ENCODE data around the gene NCR2. TPM values are rescaled to one million over a fixed set of nuclear protein-coding genes. Genes with fewer than 3 reads are reported as not detected.

NCR2 gene
- polyA plus RNA-seq, 1 of the 3 experiments (the other 2 are of a cell fraction) = not detected

DNA sequence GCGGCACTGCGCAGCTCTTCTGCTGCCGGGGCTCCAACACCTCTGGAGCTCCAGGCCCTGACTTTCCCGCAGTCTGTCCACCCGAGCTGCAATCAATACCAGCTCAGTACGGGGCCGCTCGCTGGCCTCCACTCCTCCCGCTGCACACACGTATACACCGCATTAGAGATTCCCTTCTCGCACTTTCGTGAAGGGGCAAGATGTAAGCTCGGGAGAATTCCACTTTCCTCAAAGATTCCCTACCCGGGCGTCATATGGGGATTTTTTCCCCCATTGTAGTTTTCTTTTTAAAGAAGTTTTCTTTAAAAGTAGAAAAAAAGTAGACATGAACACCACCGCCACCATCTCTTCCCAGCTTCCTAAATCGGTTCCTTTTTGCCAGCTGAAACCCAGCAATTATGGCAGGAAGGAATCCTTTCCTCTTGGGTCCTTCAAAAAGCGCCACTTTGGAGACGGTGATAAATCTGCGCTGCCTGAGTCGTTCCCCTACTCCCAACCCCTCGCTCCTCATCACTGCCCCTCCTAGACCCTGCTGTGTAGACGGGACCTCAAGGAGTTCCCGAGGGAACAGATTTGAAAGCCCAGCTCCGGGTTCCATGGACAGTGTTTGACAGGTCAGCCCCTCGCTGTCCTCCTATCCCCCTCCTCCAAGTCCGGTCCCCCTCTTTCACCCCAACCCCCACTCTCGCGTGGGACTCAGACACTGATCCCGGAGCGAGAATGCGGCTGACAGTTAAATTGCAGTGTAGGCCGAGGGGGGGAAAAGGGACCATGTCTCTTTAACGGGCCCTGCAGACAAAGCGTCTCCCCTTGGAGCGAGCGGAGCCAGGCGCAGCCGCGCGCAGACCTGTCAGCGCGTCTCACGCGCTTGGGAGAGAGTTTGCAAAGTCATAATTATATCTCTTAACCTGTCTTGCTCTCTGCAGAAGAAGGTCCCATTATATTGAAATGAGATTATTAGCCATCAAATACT lies 39.5 kb downstream of the NCR2 start (continued):
- no peak for TF ChIP-seq MXI1 (IDR thresholded peaks at IDR 0.05; ENCODE audit: low read depth, low read length)

DNA sequence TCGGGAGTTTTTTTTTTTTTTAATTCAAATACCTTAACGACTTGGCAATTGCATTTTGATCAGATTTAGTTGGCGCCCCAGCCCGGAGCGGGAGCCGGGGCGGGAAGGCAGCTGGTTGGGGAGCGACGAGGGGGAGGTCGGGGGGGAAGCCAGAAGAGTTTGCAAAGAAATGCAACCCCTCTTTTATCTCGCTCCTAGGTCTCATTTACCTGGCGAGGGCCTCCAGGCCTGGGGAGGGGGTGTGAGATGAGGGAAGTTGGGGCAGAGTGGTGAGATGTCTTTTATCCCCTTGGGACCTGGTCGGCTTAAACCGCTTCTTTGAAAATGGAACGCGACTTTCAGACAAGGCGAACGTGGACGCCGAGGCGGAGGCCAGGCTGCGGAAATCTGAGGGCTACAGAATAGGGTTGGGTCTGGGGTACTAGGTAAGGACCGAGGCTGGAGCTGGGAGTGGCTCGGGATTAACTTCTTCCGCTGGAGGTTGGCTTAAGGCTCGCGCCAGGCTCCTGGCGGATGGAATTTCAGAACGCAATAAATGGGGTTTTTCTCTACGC lies 40.3 kb downstream of the NCR2 start:
- Histone ChIP-seq H3K9me3 (no peaks in the 10 kb centered on the region), H3K9ac (no peak overlapping the region), H3K4me1 (ENCODE audit: control insufficient read depth in 1 of 2, insufficient read depth in 2 of 2, low read depth in 1 of 2, low read length in 1 of 2) (peaks cover 2 to 3% of the 10 kb centered on the region in 2 experiments; a peak in 1 of 4 replicates), H2AFZ (ENCODE audit: low read depth) (no peak overlapping the region), H3K4me3 (ENCODE audit: low read depth in 2 of 2, low read length in 1 of 2) (no peak overlapping the region), H4K20me1 (ENCODE audit: insufficient read depth) (no peaks in the 10 kb centered on the region), H3F3A (replicated peaks; ENCODE audit: insufficient read depth) (peaks cover 3% of the 10 kb centered on the region), H3K36me3 (replicated peaks in 1 of 2; ENCODE audit: control insufficient read depth in 1 of 2, insufficient read depth in 2 of 2, low read length in 1 of 2) (no peaks in the 10 kb centered on the region), H3K27me3 (ENCODE audit: insufficient read depth) (peaks cover 79% of the 10 kb centered on the region), H3K27ac (ENCODE audit: low read depth in 2 of 2, low read length in 1 of 2) (no peak overlapping the region), H3K4me2 (no peak overlapping the region), H3K79me2 (ENCODE audit: insufficient read depth) (no peaks in the 10 kb centered on the region), H3K9me2 (no peaks in the 10 kb centered on the region)
- CTCF ChIA-PET = interaction anchor here (1.5 to 12.1 kb wide), 3 partner anchors 8 to 308 kb away, joined by 3 to 285 read pairs (median 5); no protein-coding TSS in a partner anchor
- no peak for DNase-seq
- WGBS (ENCODE audit: low lambda C conversion rate) = 17% methylated on average over 28 of the region's 30 CpGs
- POLR2A ChIA-PET = no interaction called here
- TF ChIP-seq SIN3A (IDR thresholded peaks at IDR 0.05; ENCODE audit: borderline replicate concordance, low read depth, low read length) = no peak
- no peak for TF ChIP-seq SMC3 (IDR thresholded peaks at IDR 0.05; ENCODE audit: low read depth, low read length)
- TF ChIP-seq RCOR1 (IDR thresholded peaks at IDR 0.05; ENCODE audit: low read length) = no peak

DNA sequence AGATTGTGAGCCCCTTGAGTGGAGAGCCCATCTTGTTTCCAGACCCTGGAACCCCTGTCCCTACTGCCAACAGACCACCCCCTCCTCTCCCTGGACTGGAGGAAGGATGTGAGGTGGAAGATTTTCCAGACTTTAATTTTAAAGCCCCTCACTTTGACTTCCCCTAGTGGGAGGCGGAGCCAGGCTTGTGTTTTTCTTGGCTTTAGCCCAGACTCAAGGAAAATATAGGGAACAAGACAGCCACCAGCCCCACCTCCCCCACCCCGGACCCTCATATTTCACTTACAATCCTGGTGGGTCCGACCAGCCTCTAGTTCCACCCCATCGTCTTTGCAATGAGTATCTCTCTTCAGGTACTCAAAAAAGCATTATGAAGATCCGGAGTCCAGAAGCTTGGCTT lies 40.8 kb downstream of the NCR2 start:
- no peak overlapping the region for H2AFZ ChIP-seq (ENCODE audit: low read depth)
- peaks cover 77% of the 10 kb centered on the region for H3K27me3 ChIP-seq (ENCODE audit: insufficient read depth)
- peaks cover 3% of the 10 kb centered on the region for H3F3A ChIP-seq (replicated peaks; ENCODE audit: insufficient read depth)
- TF ChIP-seq, protein P1, sequence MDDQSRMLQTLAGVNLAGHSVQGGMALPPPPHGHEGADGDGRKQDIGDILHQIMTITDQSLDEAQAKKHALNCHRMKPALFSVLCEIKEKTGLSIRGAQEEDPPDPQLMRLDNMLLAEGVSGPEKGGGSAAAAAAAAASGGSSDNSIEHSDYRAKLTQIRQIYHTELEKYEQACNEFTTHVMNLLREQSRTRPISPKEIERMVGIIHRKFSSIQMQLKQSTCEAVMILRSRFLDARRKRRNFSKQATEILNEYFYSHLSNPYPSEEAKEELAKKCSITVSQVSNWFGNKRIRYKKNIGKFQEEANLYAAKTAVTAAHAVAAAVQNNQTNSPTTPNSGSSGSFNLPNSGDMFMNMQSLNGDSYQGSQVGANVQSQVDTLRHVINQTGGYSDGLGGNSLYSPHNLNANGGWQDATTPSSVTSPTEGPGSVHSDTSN (IDR thresholded peaks at IDR 0.05) = no peak
- TF ChIP-seq GATA2 (CRISPR knock-in tag; IDR thresholded peaks at IDR 0.05) (no peak), TAF1 (IDR thresholded peaks at IDR 0.05; ENCODE audit: borderline replicate concordance, low read depth, low read length) (no peak), FOXJ3 (CRISPR knock-in tag; IDR thresholded peaks at IDR 0.05) (no peak), NRF1 (IDR thresholded peaks at IDR 0.05; ENCODE audit: low read depth, low read length) (no peak), CHD2 (IDR thresholded peaks at IDR 0.05; ENCODE audit: low read length, partially characterized antibody) (no peak)
- TF ChIP-seq, protein P2, sequence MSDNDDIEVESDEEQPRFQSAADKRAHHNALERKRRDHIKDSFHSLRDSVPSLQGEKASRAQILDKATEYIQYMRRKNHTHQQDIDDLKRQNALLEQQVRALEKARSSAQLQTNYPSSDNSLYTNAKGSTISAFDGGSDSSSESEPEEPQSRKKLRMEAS (IDR thresholded peaks at IDR 0.05; ENCODE audit: low read depth) = no peak
- TF ChIP-seq, protein P3, sequence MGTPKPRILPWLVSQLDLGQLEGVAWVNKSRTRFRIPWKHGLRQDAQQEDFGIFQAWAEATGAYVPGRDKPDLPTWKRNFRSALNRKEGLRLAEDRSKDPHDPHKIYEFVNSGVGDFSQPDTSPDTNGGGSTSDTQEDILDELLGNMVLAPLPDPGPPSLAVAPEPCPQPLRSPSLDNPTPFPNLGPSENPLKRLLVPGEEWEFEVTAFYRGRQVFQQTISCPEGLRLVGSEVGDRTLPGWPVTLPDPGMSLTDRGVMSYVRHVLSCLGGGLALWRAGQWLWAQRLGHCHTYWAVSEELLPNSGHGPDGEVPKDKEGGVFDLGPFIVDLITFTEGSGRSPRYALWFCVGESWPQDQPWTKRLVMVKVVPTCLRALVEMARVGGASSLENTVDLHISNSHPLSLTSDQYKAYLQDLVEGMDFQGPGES (IDR thresholded peaks at IDR 0.05; ENCODE audit: low read depth, low read length) = no peak
- H3K4me3 ChIP-seq (ENCODE audit: low read depth in 2 of 2, low read length in 1 of 2) = no peak overlapping the region
- no peak overlapping the region for H3K27ac ChIP-seq (ENCODE audit: low read depth in 2 of 2, low read length in 1 of 2)
- no peak overlapping the region for H3K4me2 ChIP-seq
- H4K20me1 ChIP-seq (ENCODE audit: insufficient read depth) = no peaks in the 10 kb centered on the region
- no peaks in the 10 kb centered on the region for H3K79me2 ChIP-seq (ENCODE audit: insufficient read depth)
- ChIA-PET POLR2A (no interaction called here), CTCF (interaction anchor here (1.0 to 12.1 kb wide), 4 partner anchors 8 to 308 kb away, joined by 3 to 285 read pairs (median 4); no protein-coding TSS in a partner anchor)
- WGBS (ENCODE audit: low lambda C conversion rate) = 11% methylated on average over 5 of the region's 5 CpGs
- no peaks in the 10 kb centered on the region for H3K36me3 ChIP-seq (replicated peaks in 1 of 2; ENCODE audit: control insufficient read depth in 1 of 2, insufficient read depth in 2 of 2, low read length in 1 of 2)
- H3K9me3 ChIP-seq = no peaks in the 10 kb centered on the region
- H3K9ac ChIP-seq = no peak overlapping the region
- peaks cover 2 to 3% of the 10 kb centered on the region in 2 experiments; a peak in 1 of 4 replicates for H3K4me1 ChIP-seq (ENCODE audit: control insufficient read depth in 1 of 2, insufficient read depth in 2 of 2, low read depth in 1 of 2, low read length in 1 of 2)
- no peaks in the 10 kb centered on the region for H3K9me2 ChIP-seq
- DNase-seq = no peak

Measured in SK-N-SH (cell line).